ENCODE results near the gene CACNA1I. TPM values are rescaled to one million over a fixed set of nuclear protein-coding genes. Genes with fewer than 3 reads are reported as not detected.

Gene CACNA1I
- total RNA-seq, 6 donors from 2014 or later = 0.15 to 4.2 (median 0.34) TPM

DNA sequence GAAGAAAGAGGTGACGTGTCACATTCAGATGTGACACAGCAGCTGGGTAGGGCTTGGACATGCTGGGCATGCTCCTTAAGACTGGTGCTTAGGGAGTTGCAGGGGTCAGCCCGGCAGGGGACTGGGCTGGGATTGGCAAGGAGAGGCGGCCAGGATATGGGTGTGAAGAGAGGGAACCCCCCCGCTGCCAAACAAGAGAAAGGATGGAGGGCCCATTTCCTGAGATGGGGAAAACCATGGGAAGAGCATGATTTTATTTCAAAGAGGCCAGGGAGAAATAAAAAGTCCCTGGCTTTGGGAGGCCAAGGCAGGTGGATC, 44.9 kb upstream of the CACNA1I start:
- H3K4me1 ChIP-seq = peaks cover 72 to 89% (median 82%) of the 10 kb centered on the region in 4 donors
- DNase-seq (no peak), ATAC-seq (ENCODE audit: low FRiP score in 2 of 2) (no peak)
- no peak overlapping the region for H3K4me3 ChIP-seq
- peaks cover 22 to 68% (median 52%) of the 10 kb centered on the region in 4 donors for H3K36me3 ChIP-seq
- H3K9me3 ChIP-seq = no peaks in the 10 kb centered on the region
- H3K27me3 ChIP-seq = no peaks in the 10 kb centered on the region
- TF ChIP-seq POLR2AphosphoS5 (IDR thresholded peaks at IDR 0.05) (no peak), POLR2A (IDR thresholded peaks at IDR 0.05) (no peak), EP300 (IDR thresholded peaks at IDR 0.05) (no peak)
- TF ChIP-seq, protein P1, sequence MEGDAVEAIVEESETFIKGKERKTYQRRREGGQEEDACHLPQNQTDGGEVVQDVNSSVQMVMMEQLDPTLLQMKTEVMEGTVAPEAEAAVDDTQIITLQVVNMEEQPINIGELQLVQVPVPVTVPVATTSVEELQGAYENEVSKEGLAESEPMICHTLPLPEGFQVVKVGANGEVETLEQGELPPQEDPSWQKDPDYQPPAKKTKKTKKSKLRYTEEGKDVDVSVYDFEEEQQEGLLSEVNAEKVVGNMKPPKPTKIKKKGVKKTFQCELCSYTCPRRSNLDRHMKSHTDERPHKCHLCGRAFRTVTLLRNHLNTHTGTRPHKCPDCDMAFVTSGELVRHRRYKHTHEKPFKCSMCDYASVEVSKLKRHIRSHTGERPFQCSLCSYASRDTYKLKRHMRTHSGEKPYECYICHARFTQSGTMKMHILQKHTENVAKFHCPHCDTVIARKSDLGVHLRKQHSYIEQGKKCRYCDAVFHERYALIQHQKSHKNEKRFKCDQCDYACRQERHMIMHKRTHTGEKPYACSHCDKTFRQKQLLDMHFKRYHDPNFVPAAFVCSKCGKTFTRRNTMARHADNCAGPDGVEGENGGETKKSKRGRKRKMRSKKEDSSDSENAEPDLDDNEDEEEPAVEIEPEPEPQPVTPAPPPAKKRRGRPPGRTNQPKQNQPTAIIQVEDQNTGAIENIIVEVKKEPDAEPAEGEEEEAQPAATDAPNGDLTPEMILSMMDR (IDR thresholded peaks at IDR 0.05) = no peak
- WGBS, 2 donors = 62 to 64% methylated on average over 4 of the region's 4 CpGs
- peak overlapping the region; percentile 24 to 69 (median 46) for H3K27ac ChIP-seq

DNA sequence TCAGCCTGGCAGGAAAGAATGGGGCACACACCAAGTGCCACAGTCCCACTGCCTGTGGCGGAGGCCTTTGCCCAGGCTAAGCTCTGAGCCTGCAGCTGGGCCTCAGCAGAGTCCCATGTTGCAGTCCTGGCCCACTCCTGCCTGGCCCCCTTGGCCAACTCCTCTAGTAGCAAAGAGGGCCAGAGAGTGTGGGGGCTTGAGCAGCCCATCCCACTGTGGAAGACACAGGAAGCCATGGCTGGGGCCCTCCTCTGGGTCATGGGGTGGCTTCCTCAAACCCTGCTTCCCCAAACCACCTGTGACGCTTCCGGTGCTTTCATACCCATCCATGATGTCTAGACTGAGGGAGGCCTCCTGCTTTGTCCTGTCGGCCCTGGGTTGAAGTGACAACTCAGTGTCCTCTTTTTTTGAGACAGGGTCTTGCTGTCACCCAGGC, 43.8 kb upstream of the CACNA1I start:
- no peak for TF ChIP-seq POLR2A (IDR thresholded peaks at IDR 0.05)
- TF ChIP-seq POLR2AphosphoS5 (IDR thresholded peaks at IDR 0.05) = no peak
- no peaks in the 10 kb centered on the region for H3K27me3 ChIP-seq
- H3K36me3 ChIP-seq = peaks cover 15 to 68% (median 45%) of the 10 kb centered on the region in 4 donors
- ATAC-seq (ENCODE audit: low FRiP score in 2 of 2) (no peak), DNase-seq (peak in 1 of 2 donors; percentile 37)
- H3K4me3 ChIP-seq = no peak overlapping the region
- H3K4me1 ChIP-seq = peaks cover 77 to 97% (median 89%) of the 10 kb centered on the region in 4 donors
- H3K27ac ChIP-seq = peak overlapping the region; percentile 24 to 69 (median 58)
- H3K9me3 ChIP-seq = no peaks in the 10 kb centered on the region
- WGBS, 2 donors = 66 to 71% methylated on average over 4 of the region's 4 CpGs

DNA sequence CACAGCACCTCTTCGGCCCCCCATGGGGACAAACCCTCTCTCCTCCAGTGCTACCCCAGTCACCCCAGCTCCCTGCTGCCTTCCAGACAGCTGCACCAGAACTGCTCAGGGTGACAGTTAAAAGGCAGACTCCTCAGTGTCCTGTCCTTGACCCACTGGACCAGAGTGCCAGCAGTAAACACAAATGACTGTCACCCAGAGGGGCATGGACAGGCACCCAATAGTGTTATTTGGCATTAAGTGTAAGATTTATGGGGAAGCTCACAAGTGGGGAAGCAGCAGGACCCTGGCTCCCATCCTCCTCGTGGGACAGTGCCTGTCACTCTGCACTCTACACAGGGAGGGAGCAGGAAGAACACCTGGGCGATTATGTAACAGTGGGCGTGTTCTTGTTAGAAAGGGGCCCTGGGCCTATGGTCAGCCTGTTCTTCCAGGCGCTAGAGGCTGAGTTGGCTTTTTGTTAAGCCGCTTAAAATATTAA, 43.0 kb upstream of the CACNA1I start:
- Histone ChIP-seq H3K27me3 (no peaks in the 10 kb centered on the region), H3K36me3 (peaks cover 9 to 61% (median 38%) of the 10 kb centered on the region in 4 donors), H3K9me3 (no peaks in the 10 kb centered on the region), H3K4me1 (peaks cover 73 to 94% (median 84%) of the 10 kb centered on the region in 4 donors), H3K4me3 (no peak overlapping the region), H3K27ac (peak overlapping the region; percentile 28 to 69 (median 64))
- no peak for ATAC-seq (ENCODE audit: low FRiP score in 2 of 2)
- TF ChIP-seq POLR2AphosphoS5 (IDR thresholded peaks at IDR 0.05) = no peak
- TF ChIP-seq, protein P1 (IDR thresholded peaks at IDR 0.05) = no peak
- TF ChIP-seq EP300 (IDR thresholded peaks at IDR 0.05) = no peak
- no peak for TF ChIP-seq POLR2A (IDR thresholded peaks at IDR 0.05)
- 37 to 46% methylated on average over 6 of the region's 6 CpGs for WGBS, 2 donors
- DNase-seq = peak in 1 of 2 donors; percentile 79

DNA sequence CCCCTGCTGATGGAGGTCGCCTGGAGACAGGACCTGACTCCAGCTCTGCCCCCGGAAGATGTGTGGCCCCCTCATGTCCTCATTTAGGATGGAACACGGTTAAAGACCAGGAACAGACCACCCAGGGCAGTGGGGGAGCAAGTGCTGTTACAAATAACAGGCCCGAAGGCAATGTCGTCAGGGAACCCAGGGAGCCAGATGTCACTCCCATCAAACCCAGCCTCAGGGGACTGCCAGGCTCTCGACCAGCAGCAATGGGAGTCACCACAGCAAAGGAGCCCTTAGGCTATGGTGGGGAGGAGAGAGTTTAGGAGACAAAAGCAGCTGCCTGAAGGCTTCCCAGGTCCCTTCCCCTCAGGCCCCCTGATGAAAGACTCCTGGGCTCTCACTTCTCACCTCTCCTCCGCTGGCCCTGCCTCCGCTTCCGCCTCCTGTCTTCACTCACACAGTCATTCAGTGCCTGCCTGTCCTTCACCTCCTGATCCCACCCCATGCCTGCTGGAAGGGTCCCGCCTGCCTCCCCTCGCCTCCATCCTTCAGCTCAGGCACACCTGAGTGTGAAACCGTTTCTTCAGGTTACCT, 42.4 kb upstream of the CACNA1I start:
- Histone ChIP-seq H3K4me1 (peaks cover 71 to 92% (median 78%) of the 10 kb centered on the region in 4 donors), H3K9me3 (no peaks in the 10 kb centered on the region), H3K36me3 (peaks cover 8 to 54% (median 31%) of the 10 kb centered on the region in 4 donors), H3K27ac (peak overlapping the region; percentile 28 to 69 (median 64)), H3K27me3 (no peaks in the 10 kb centered on the region), H3K4me3 (no peak overlapping the region)
- 83 to 89% methylated on average over 7 to 11 of the region's 12 CpGs for WGBS, 2 donors
- TF ChIP-seq, protein P1 (IDR thresholded peaks at IDR 0.05) = no peak
- no peak for TF ChIP-seq POLR2A (IDR thresholded peaks at IDR 0.05)
- TF ChIP-seq POLR2AphosphoS5 (IDR thresholded peaks at IDR 0.05) = no peak
- ATAC-seq (ENCODE audit: low FRiP score in 2 of 2) (no peak), DNase-seq (no peak)

DNA sequence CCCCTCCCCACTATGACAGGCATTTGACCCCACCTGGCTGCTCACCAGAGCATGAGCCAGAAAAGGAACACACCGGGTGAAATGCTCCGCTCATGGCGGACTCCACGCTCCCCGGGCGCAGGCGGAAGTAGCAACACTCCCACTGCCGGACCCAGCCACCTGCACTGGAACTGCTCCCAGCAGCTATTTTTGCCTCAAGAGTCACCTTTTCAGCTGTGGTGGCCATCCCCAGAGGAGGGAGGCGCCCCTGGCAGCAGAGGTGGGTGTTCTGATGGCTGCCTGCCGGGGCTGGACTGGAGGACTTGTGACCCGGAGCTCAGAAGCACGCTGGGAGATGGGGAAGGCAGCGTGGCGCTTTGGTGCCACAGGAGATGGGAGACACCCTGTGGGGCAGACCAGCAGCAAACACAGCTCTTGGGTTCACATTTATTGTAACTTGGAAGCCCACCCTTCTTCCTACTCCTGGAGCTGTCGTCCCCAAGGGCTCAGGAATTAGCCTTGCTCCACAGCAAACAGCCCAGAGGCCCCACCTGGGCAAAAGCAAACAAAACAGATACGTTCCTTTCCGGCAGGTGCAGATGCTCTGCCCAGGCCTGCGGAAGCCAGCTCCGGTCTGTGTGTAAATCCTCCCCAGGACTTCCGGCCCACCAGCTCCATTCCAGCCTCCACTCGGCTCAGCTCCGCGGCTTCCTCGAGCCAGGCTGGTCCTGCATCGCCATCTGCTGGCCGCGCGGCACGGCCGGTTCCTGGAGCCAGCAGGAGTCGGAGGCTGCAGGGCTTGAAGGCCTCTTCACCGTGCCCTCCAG, 41.7 kb upstream of the CACNA1I start:
- TF ChIP-seq POLR2A (IDR thresholded peaks at IDR 0.05) (peak in 1 of 4 donors; percentile 27), POLR2AphosphoS5 (IDR thresholded peaks at IDR 0.05) (peak; percentile 62 to 73), EP300 (IDR thresholded peaks at IDR 0.05) (no peak)
- TF ChIP-seq, protein P1 (IDR thresholded peaks at IDR 0.05) = peak; percentile 96 to 99 (median 97)
- DNase-seq (peak; percentile 95 to 98), ATAC-seq (ENCODE audit: low FRiP score in 2 of 2) (peak; percentile 81 to 88)
- peaks cover 5 to 49% (median 26%) of the 10 kb centered on the region in 4 donors for H3K36me3 ChIP-seq
- peaks cover 67 to 86% (median 72%) of the 10 kb centered on the region in 4 donors for H3K4me1 ChIP-seq
- no peaks in the 10 kb centered on the region for H3K9me3 ChIP-seq
- peak overlapping the region; percentile 37 to 69 (median 64) for H3K27ac ChIP-seq
- WGBS, 2 donors = 10 to 35% methylated on average over 15 to 30 of the region's 32 CpGs
- H3K4me3 ChIP-seq = peak overlapping the region in 2 of 4 donors; percentile 21 to 34
- no peaks in the 10 kb centered on the region for H3K27me3 ChIP-seq
